Endodermal cell (in vitro differentiated cells): ENCODE data around the gene RBFOX1. TPM values are rescaled to one million over a fixed set of nuclear protein-coding genes. Genes with fewer than 3 reads are reported as not detected.

ENCODE experiments used
- DNase-seq: peaks from one replicate; pipeline ENCODE4 v3.0.0-alpha.2; 2017
- H3K27ac ChIP-seq: 2 replicates; pipeline ENCODE4 v1.5.1; 2013; ENCODE audit warnings: mild to moderate bottlenecking, low read depth, low read length, moderate library complexity
- H3K27me3 ChIP-seq: 2 replicates; pipeline ENCODE4 v1.6.1; 2013; ENCODE audit warnings: mild to moderate bottlenecking, low read length, moderate library complexity; ENCODE audit not compliant: insufficient read depth, control insufficient read depth, poor library complexity, severe bottlenecking
- H3K36me3 ChIP-seq: 2 replicates; pipeline ENCODE4 v1.7.0; 2013; ENCODE audit warnings: mild to moderate bottlenecking, low read length, moderate library complexity; ENCODE audit not compliant: control insufficient read depth, insufficient read depth
- H3K4me1 ChIP-seq: one replicate; pipeline ENCODE4 v1.7.0; 2013; ENCODE audit warnings: low read length; ENCODE audit not compliant: control insufficient read depth, insufficient read depth
- H3K4me3 ChIP-seq: 2 replicates; pipeline ENCODE4 v1.5.1; 2013; ENCODE audit warnings: mild to moderate bottlenecking, low read length, moderate library complexity
- H3K9ac ChIP-seq: 2 replicates; pipeline ENCODE4 v1.6.1; 2013; ENCODE audit warnings: mild to moderate bottlenecking, low read length, moderate library complexity; ENCODE audit not compliant: poor library complexity, severe bottlenecking; ENCODE audit errors: extremely low read depth
- H3K9me3 ChIP-seq: 2 replicates; pipeline ENCODE4 v1.6.1; 2013; ENCODE audit warnings: mild to moderate bottlenecking, low read length, moderate library complexity; ENCODE audit not compliant: control insufficient read depth
- H3K27ac Mint-ChIP-seq: 2 replicates; pipeline ENCODE4 v1.8.0; 2020; ENCODE audit warnings: mixed read lengths
- H3K27me3 Mint-ChIP-seq: 2 replicates; pipeline ENCODE4 v1.8.0; 2021; ENCODE audit warnings: mild to moderate bottlenecking, mixed read lengths; ENCODE audit not compliant: insufficient read depth
- H3K36me3 Mint-ChIP-seq: 2 replicates; pipeline ENCODE4 v1.8.0; 2020; ENCODE audit warnings: low read depth, mixed read lengths
- H3K4me1 Mint-ChIP-seq: 2 replicates; pipeline ENCODE4 v1.8.0; 2020; ENCODE audit warnings: mixed read lengths
- H3K4me3 Mint-ChIP-seq: 2 replicates; pipeline ENCODE4 v1.8.0; 2020; ENCODE audit warnings: mild to moderate bottlenecking, moderate library complexity, mixed read lengths
- H3K9me3 Mint-ChIP-seq: 2 replicates; pipeline ENCODE4 v1.8.0; 2020; ENCODE audit warnings: mild to moderate bottlenecking, mixed read lengths
- CTCF ChIP-seq: fragments of 200-600 bp; sonication (generic); conservative IDR thresholded peaks from 2 replicates; pipeline ENCODE4 v1.5.0; 2021; ENCODE audit warnings: antibody characterized with exemption, mild to moderate bottlenecking
- WGBS, 2 experiments: methylation state at CpG; one replicate each; pipeline versions ENCODE4 v1.1.5 to v1.1.7; 2013; ENCODE audit warnings: missing lambda C conversion rate in 2 of 2, mixed read lengths in 1 of 2; ENCODE audit not compliant: insufficient coverage in 1 of 2, insufficient read length in 1 of 2; 5-methylcytosine and 5-hydroxymethylcytosine counted together
- total RNA-seq, 2 donors: library from RNA; stranded (reverse); fragmentation: NEBNext Ultra II Directional in 1 of 2; extraction: Animal tissue kit (Norgen Biotek cat#: 25700) in 1 of 2; gene quantifications; 2 replicates in 1 of 2; 3 replicates in 1 of 2; pipeline ENCODE4 v1.2.1, GENCODE V29; 2021

RBFOX1 gene
- total RNA-seq, 2 donors from 2014 or later: 2.6 to 2.7 TPM

- Mint-ChIP-seq H3K9me3 (no peaks in the 10 kb centered on the region), H3K27ac (no peak overlapping the region), H3K36me3 (no peaks in the 10 kb centered on the region), H3K4me3 (no peak overlapping the region), H3K27me3 (peaks cover 1% of the 10 kb centered on the region), H3K4me1 (peaks cover 7% of the 10 kb centered on the region)
- Histone ChIP-seq H3K27ac (no peak overlapping the region), H3K4me1 (no peaks in the 10 kb centered on the region), H3K9me3 (no peaks in the 10 kb centered on the region), H3K36me3 (no peaks in the 10 kb centered on the region), H3K27me3 (no peaks in the 10 kb centered on the region), H3K9ac (no peak overlapping the region), H3K4me3 (no peak overlapping the region)
- no peak for TF ChIP-seq CTCF
- WGBS, 2 experiments: 92% methylated on average over 3 of the region's 3 CpGs; no CpG with 5 or more reads in 1 of the 2 experiments
- DNase-seq: no peak
Measured at GRCh38 chr16:7335991-7336634, 3.5 kb downstream of the RBFOX1 start.

- H3K4me3 Mint-ChIP-seq: no peak overlapping the region
- Histone ChIP-seq H3K36me3 (no peaks in the 10 kb centered on the region), H3K27me3 (no peaks in the 10 kb centered on the region), H3K4me3 (no peak overlapping the region), H3K9ac (no peak overlapping the region), H3K4me1 (no peaks in the 10 kb centered on the region), H3K9me3 (no peaks in the 10 kb centered on the region), H3K27ac (no peak overlapping the region)
- H3K27ac Mint-ChIP-seq: no peak overlapping the region
- H3K27me3 Mint-ChIP-seq: peaks cover 4% of the 10 kb centered on the region
- no peak for TF ChIP-seq CTCF
- DNase-seq: no peak
- H3K9me3 Mint-ChIP-seq: no peaks in the 10 kb centered on the region
- H3K4me1 Mint-ChIP-seq: peaks cover 7% of the 10 kb centered on the region
- no peaks in the 10 kb centered on the region for H3K36me3 Mint-ChIP-seq
- WGBS, 2 experiments: 88% methylated on average over 1 of the region's 1 CpG; no CpG with 5 or more reads in 1 of the 2 experiments
Measured at GRCh38 chr16:7336742-7337141, 4.1 kb downstream of the RBFOX1 start.

- WGBS, 2 experiments: 93 to 95% methylated on average over 2 to 4 of the region's 4 CpGs
- peaks cover 9% of the 10 kb centered on the region for H3K27me3 Mint-ChIP-seq
- no peak overlapping the region for H3K27ac Mint-ChIP-seq
- no peaks in the 10 kb centered on the region for H3K36me3 ChIP-seq
- no peak overlapping the region for H3K4me3 ChIP-seq
- H3K9ac ChIP-seq: no peak overlapping the region
- no peak overlapping the region for H3K4me3 Mint-ChIP-seq
- peaks cover 7% of the 10 kb centered on the region for H3K4me1 Mint-ChIP-seq
- H3K27ac ChIP-seq: no peak overlapping the region
- H3K9me3 ChIP-seq: no peaks in the 10 kb centered on the region
- no peaks in the 10 kb centered on the region for H3K27me3 ChIP-seq
- no peaks in the 10 kb centered on the region for H3K9me3 Mint-ChIP-seq
- DNase-seq: no peak
- H3K36me3 Mint-ChIP-seq: no peaks in the 10 kb centered on the region
- no peaks in the 10 kb centered on the region for H3K4me1 ChIP-seq
- no peak for TF ChIP-seq CTCF
Measured at GRCh38 chr16:7338826-7339225, 6.2 kb downstream of the RBFOX1 start.
